ENCODE results near the gene COG8. TPM values are rescaled to one million over a fixed set of nuclear protein-coding genes. Genes with fewer than 3 reads are reported as not detected.

COG8 gene
- total RNA-seq, 1 donor from 2014 or later = 31.1 TPM

DNA sequence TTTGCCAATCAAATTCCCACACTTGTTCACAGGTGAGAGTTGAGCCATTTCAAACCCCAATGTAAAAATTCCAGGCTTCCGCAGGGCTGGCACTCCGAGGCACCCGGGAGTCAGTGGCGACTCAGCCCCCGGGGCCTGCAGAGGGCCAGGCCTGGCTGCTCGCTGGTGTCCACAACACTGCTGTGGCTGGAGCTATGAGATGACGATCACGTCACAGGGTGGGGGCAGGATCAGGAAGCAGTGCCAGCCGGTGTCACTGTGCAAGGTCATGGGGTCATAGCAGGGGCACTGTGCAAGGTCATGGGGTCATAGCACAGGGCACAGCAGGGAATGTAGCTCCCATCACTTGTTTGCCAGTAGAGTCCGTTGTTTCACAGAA lies 20.5 kb downstream of the COG8 start:
- DNase-seq (no peak), ATAC-seq (no peak)
- TF ChIP-seq, protein P1, sequence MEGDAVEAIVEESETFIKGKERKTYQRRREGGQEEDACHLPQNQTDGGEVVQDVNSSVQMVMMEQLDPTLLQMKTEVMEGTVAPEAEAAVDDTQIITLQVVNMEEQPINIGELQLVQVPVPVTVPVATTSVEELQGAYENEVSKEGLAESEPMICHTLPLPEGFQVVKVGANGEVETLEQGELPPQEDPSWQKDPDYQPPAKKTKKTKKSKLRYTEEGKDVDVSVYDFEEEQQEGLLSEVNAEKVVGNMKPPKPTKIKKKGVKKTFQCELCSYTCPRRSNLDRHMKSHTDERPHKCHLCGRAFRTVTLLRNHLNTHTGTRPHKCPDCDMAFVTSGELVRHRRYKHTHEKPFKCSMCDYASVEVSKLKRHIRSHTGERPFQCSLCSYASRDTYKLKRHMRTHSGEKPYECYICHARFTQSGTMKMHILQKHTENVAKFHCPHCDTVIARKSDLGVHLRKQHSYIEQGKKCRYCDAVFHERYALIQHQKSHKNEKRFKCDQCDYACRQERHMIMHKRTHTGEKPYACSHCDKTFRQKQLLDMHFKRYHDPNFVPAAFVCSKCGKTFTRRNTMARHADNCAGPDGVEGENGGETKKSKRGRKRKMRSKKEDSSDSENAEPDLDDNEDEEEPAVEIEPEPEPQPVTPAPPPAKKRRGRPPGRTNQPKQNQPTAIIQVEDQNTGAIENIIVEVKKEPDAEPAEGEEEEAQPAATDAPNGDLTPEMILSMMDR (IDR thresholded peaks at IDR 0.05) = no peak
- intact Hi-C loops (cut with DNase I) = no loop called here
- H3K27ac ChIP-seq = no peak overlapping the region
- H3K36me3 ChIP-seq = peaks cover 100% of the 10 kb centered on the region
- H3K4me3 ChIP-seq = no peak overlapping the region
- no peaks in the 10 kb centered on the region for H3K27me3 ChIP-seq (ENCODE audit: low read depth)
- H3K4me1 ChIP-seq = peaks cover under 1% of the 10 kb centered on the region
- H3K9me3 ChIP-seq = no peaks in the 10 kb centered on the region

DNA sequence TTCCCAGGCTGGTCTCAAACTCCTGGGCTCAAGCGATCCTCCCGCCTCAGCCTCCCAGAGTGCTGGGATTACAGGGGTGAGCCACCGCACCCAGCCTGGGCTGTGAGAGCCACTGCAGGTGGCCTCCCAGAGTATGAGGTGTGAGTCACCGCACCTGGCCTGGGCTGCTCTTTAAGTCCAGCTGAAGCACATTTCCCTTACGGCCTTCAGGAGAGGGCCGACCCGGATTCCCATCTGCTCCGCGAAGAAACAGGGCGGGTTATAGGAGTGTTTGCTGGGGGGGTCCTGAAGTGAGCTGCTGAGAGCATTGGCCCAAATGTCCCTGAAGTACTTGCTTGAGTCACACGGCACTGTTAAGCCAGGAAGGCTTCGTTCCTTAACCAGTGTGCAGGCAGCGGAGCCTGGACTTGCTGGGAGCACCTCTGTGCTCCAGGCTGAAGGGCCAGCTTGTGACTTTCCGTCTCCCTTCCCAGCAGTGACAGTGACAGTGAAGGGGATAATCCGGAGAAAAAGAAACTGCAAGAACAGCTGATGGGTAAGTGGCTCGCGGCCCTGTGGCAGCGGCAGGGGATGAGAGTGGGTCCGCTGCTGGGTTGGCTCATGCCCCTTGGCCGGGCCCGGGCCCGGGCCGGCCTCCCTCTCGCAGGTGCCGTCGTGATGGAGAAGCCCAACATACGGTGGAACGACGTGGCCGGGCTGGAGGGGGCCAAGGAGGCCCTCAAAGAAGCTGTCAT lies 21.0 kb downstream of the COG8 start:
- Histone ChIP-seq H3K27me3 (ENCODE audit: low read depth) (no peaks in the 10 kb centered on the region), H3K9me3 (no peaks in the 10 kb centered on the region), H3K27ac (no peak overlapping the region), H3K4me1 (peaks cover 2% of the 10 kb centered on the region), H3K4me3 (no peak overlapping the region), H3K36me3 (peaks cover 95% of the 10 kb centered on the region)
- no peak for DNase-seq
- TF ChIP-seq, protein P1 (IDR thresholded peaks at IDR 0.05) = no peak
- intact Hi-C loops (cut with DNase I) = no loop called here
- peak in 1 of 2 donors; percentile 84 for ATAC-seq

DNA sequence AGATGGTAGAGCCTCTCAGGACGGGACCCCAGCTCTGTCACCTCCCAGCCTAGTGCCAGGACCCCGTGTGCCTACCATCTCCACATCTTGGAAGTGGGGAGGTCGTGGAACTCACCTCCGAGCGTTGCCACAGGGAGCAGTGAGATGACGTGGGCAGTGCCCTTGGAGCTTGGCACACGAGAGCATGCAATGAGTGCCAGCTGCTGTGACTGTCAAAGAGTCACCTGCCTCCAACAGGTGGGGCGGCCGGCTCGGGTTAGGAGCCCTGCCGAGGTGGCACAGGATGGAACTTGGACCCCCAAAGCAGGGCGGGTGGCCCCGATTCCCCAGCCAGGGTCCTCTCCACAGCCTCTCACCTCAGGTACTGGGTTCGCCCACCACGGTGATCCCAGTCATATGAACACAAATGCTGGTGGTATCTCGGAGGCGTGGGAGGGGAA lies 22.7 kb downstream of the COG8 start:
- intact Hi-C loops (cut with DNase I) = no loop called here
- TF ChIP-seq, protein P1 (IDR thresholded peaks at IDR 0.05) = no peak
- no peaks in the 10 kb centered on the region for H3K9me3 ChIP-seq
- no peak overlapping the region for H3K4me3 ChIP-seq
- H3K36me3 ChIP-seq = peaks cover 77% of the 10 kb centered on the region
- DNase-seq = no peak
- H3K4me1 ChIP-seq = peaks cover 19% of the 10 kb centered on the region
- no peak overlapping the region for H3K27ac ChIP-seq
- H3K27me3 ChIP-seq (ENCODE audit: low read depth) = no peaks in the 10 kb centered on the region
- no peak for ATAC-seq

DNA sequence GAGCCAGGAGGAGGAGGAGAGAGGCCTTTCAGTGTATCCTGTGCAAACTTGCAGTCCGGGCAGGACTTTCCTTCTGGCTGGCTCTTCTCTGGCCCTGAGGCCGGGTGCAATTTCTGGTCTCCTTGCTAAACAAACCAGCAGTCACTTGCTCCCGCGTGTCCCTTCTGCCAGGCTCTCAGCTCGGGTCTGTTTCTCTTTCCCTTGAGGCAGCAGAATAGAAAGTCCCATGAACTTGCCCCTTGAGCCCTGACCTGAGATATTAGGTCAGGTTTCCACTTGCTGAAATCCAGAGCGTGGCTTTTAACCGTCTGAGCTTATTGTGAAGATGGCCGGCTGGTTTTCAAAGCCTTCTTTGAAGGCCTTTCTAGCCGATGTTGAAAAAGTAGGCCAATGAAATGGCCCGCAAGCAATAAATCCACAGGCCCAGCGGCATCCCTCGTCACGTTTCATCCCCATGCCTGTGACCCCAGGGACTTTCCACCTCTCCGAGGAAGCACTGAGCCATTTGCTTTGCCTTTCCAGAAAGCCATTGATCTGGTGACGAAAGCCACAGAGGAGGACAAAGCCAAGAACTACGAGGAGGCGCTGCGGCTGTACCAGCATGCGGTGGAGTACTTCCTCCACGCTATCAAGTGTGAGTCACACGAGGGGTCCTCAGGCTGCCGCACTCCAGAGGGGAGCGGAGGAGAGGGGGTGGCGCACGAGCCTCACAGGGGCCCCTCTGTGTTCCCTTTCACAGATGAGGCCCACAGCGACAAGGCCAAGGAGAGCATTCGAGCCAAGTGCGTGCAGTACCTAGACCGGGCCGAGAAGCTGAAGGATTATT lies 23.7 kb downstream of the COG8 start:
- no peak overlapping the region for H3K27ac ChIP-seq
- intact Hi-C loops (cut with DNase I) = no loop called here
- H3K27me3 ChIP-seq (ENCODE audit: low read depth) = no peaks in the 10 kb centered on the region
- peaks cover 19% of the 10 kb centered on the region for H3K4me1 ChIP-seq
- TF ChIP-seq, protein P1 (IDR thresholded peaks at IDR 0.05) = no peak
- DNase-seq (no peak), ATAC-seq (no peak)
- H3K36me3 ChIP-seq = peaks cover 68% of the 10 kb centered on the region
- no peak overlapping the region for H3K4me3 ChIP-seq
- H3K9me3 ChIP-seq = no peaks in the 10 kb centered on the region

DNA sequence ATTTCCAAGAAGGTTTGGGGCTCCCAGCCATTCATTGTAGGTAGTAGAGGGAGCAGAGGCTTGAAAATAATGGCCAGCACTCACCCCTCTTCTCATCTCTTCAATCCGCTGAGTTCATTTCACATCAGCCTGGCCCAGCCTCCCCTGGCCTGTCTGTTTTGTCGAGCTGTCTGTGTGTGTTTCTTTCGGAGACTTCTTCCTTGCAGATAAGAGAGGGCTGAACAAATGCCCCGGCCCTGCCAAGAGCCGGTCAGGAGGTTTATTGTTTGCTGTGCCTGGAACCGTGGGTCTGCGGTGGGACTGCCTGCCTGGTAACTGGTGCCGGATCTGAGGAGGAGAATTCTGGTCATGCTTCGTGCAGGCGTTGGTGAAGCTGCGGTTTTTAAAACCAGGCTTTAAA lies 24.8 kb downstream of the COG8 start:
- no peaks in the 10 kb centered on the region for H3K27me3 ChIP-seq (ENCODE audit: low read depth)
- DNase-seq (no peak), ATAC-seq (no peak)
- no peak overlapping the region for H3K27ac ChIP-seq
- TF ChIP-seq, protein P1 (IDR thresholded peaks at IDR 0.05) = no peak
- H3K4me3 ChIP-seq = no peak overlapping the region
- peaks cover 23% of the 10 kb centered on the region for H3K4me1 ChIP-seq
- intact Hi-C loops (cut with DNase I) = no loop called here
- H3K9me3 ChIP-seq = no peaks in the 10 kb centered on the region
- peaks cover 57% of the 10 kb centered on the region for H3K36me3 ChIP-seq
